T-cell (primary cell): Measurements from ENCODE around the gene MFSD11. TPM values are rescaled to one million over a fixed set of nuclear protein-coding genes. Genes with fewer than 3 reads are reported as not detected.

ENCODE experiments used
- ATAC-seq, 4 experiments: fragments of 200-7000 bp in 3 of 4; fragments of 150-1000 bp in 1 of 4; cut with Tn5 transposase; replicated peaks in 1 of 4; 1 replicate in 3 of 4; 2 replicates in 1 of 4; pipeline ENCODE4 v1.10.0; 2021; ENCODE audit warnings: moderate library complexity in 3 of 4, mild to moderate bottlenecking in 2 of 4, moderate number of reproducible peaks in 1 of 4
- CTCF ChIA-PET, 2 donors: fragments of 300-600 bp; sonication (Branson Sonifier 250); formaldehyde crosslinking; loops; one replicate each; lab custom pipeline; 2022; ENCODE audit warnings: antibody characterized with exemption in 2 of 2; lab: Charles Lee
- POLR2A ChIA-PET, 2 donors: fragments of 300-600 bp; sonication (Branson Sonifier 250); formaldehyde crosslinking; loops; one replicate each; lab custom pipeline; 2022; ENCODE audit warnings: antibody characterized with exemption in 2 of 2; lab: Charles Lee
- DNase-seq, 35 experiments: peaks; one replicate each; pipeline versions ENCODE4 v3.0.0 to v3.0.0-alpha.2; 2013 to 2023
- H3K27ac ChIP-seq: one replicate; pipeline ENCODE4 v1.5.1; 2013; ENCODE audit warnings: low read length
- H3K27me3 ChIP-seq, 2 experiments: replicated peaks in 1 of 2; 1 replicate in 1 of 2; 2 replicates in 1 of 2; pipeline versions ENCODE4 v1.6.1 to v1.7.0; 2013; ENCODE audit warnings: low read length in 1 of 2, mixed read lengths in 1 of 2; ENCODE audit not compliant: control insufficient read depth in 2 of 2, insufficient read depth in 2 of 2; ENCODE audit errors: extremely low read depth in 1 of 2
- H3K36me3 ChIP-seq, 2 donors: 1 replicate in 1 of 2; 2 replicates in 1 of 2; pipeline versions ENCODE4 v1.6.1 to v1.7.0; 2013; ENCODE audit warnings: low read length in 1 of 2; ENCODE audit not compliant: control insufficient read depth in 2 of 2, insufficient read depth in 1 of 2; ENCODE audit errors: extremely low read depth in 1 of 2
- H3K4me1 ChIP-seq, 2 experiments: 1 replicate in 1 of 2; 2 replicates in 1 of 2; pipeline versions ENCODE4 v1.6.1 to v1.7.0; 2013; ENCODE audit warnings: low read length in 2 of 2, mixed read lengths in 1 of 2; ENCODE audit not compliant: insufficient read depth in 2 of 2, control insufficient read depth in 1 of 2; ENCODE audit errors: extremely low read depth in 1 of 2
- H3K4me3 ChIP-seq, 2 donors: 1 replicate in 1 of 2; 2 replicates in 1 of 2; pipeline versions ENCODE4 v1.5.1 to v1.7.0; 2013; ENCODE audit warnings: mild to moderate bottlenecking in 2 of 2, low read length in 1 of 2, moderate library complexity in 1 of 2; ENCODE audit not compliant: control insufficient read depth in 1 of 2; ENCODE audit errors: extremely low read depth in 1 of 2
- H3K9me3 ChIP-seq: 2 replicates; pipeline ENCODE4 v1.7.0; 2013
- H3K27ac Mint-ChIP-seq, 2 donors: one replicate each; pipeline ENCODE4 v1.8.0; 2020 to 2021; ENCODE audit warnings: mild to moderate bottlenecking in 2 of 2, mixed read lengths in 2 of 2
- H3K27me3 Mint-ChIP-seq, 2 donors: one replicate each; pipeline ENCODE4 v1.8.0; 2021 to 2022; ENCODE audit warnings: mixed read lengths in 2 of 2
- H3K36me3 Mint-ChIP-seq: one replicate; pipeline ENCODE4 v1.8.0; 2021; ENCODE audit warnings: mixed read lengths
- H3K4me1 Mint-ChIP-seq, 3 donors: one replicate each; pipeline ENCODE4 v1.8.0; 2020 to 2022; ENCODE audit warnings: mixed read lengths in 3 of 3, mild to moderate bottlenecking in 1 of 3
- H3K4me3 Mint-ChIP-seq, 3 donors: one replicate each; pipeline ENCODE4 v1.8.0; 2020 to 2022; ENCODE audit warnings: mild to moderate bottlenecking in 3 of 3, mixed read lengths in 3 of 3, moderate library complexity in 3 of 3
- H3K9me3 Mint-ChIP-seq, 3 donors: one replicate each; pipeline ENCODE4 v1.8.0; 2020 to 2022; ENCODE audit warnings: mixed read lengths in 3 of 3
- WGBS: methylation state at CpG from one replicate; pipeline ENCODE4 v1.1.5; 2013; ENCODE audit warnings: missing lambda C conversion rate; ENCODE audit not compliant: insufficient coverage; 5-methylcytosine and 5-hydroxymethylcytosine counted together
- total RNA-seq, 35 experiments: library from RNA in 6 of 35; stranded (reverse) in 6 of 35; fragments of 120-200 nt in 1 of 35; gene quantifications; one replicate each; pipeline versions ENCODE4 v1.2.1 to v1.2.4 and lab custom pipeline; 2013 to 2026

MFSD11 gene
- total RNA-seq, 5 donors from 2014 or later (not counting 1 experiment from before 2014, with no cell fraction given): 30.5 to 41.5 (median 34.6) TPM

GRCh38 chr17:76748657-76749056 is 10.7 kb downstream of the MFSD11 start:
- Histone ChIP-seq H3K4me1 (peaks cover 6 to 29% of the 10 kb centered on the region in 2 experiments), H3K9me3 (no peaks in the 10 kb centered on the region), H3K27ac (no peak overlapping the region), H3K27me3 (no peaks in the 10 kb centered on the region), H3K36me3 (peaks cover 6 to 32% of the 10 kb centered on the region in 2 donors), H3K4me3 (no peak overlapping the region)
- no peak for ATAC-seq
- H3K4me1 Mint-ChIP-seq: peaks cover 20 to 29% (median 21%) of the 10 kb centered on the region in 3 donors
- H3K27ac Mint-ChIP-seq: no peak overlapping the region
- POLR2A ChIA-PET: interaction anchor here in 1 of 2 donors (0.6 kb wide), 1 partner anchor 11 kb away, joined by 4 read pairs; the partner anchor contains the start of gene MFSD11
- DNase-seq: no peak
- H3K9me3 Mint-ChIP-seq: no peaks in the 10 kb centered on the region
- H3K36me3 Mint-ChIP-seq: peaks cover 50% of the 10 kb centered on the region
- H3K4me3 Mint-ChIP-seq: no peak overlapping the region
- CTCF ChIA-PET: interaction anchor here in 1 of 2 donors (0.7 kb wide), 1 partner anchor 24 kb away, joined by 4 read pairs; no protein-coding TSS in a partner anchor
- no peaks in the 10 kb centered on the region for H3K27me3 Mint-ChIP-seq
- no CpG with 5 or more reads among the region's 1 CpG for WGBS

GRCh38 chr17:76751416-76751993 is 13.6 kb downstream of the MFSD11 start:
- POLR2A ChIA-PET: no interaction called here
- no peaks in the 10 kb centered on the region for H3K9me3 ChIP-seq
- Mint-ChIP-seq H3K4me1 (peaks cover 26 to 30% (median 27%) of the 10 kb centered on the region in 3 donors), H3K9me3 (no peaks in the 10 kb centered on the region), H3K4me3 (peak overlapping the region in 1 of 3 donors; percentile 94), H3K27ac (peak overlapping the region; percentile 98 to 99), H3K36me3 (peaks cover 26% of the 10 kb centered on the region), H3K27me3 (no peaks in the 10 kb centered on the region)
- CTCF ChIA-PET: no interaction called here
- WGBS: no CpG with 5 or more reads among the region's 3 CpGs
- H3K36me3 ChIP-seq: peaks cover 6% of the 10 kb centered on the region in 2 donors
- no peak overlapping the region for H3K4me3 ChIP-seq
- peaks cover 11 to 40% of the 10 kb centered on the region in 2 experiments for H3K4me1 ChIP-seq
- DNase-seq: no peak
- ATAC-seq: no peak
- H3K27ac ChIP-seq: peak overlapping the region; percentile 93
- no peaks in the 10 kb centered on the region for H3K27me3 ChIP-seq

- no peaks in the 10 kb centered on the region for H3K27me3 ChIP-seq
- no peaks in the 10 kb centered on the region for H3K9me3 ChIP-seq
- peaks cover 11 to 40% of the 10 kb centered on the region in 2 experiments for H3K4me1 ChIP-seq
- peak overlapping the region; percentile 98 to 99 for H3K27ac Mint-ChIP-seq
- H3K4me3 ChIP-seq: no peak overlapping the region
- H3K4me3 Mint-ChIP-seq: peak overlapping the region; percentile 64 to 94 (median 67)
- H3K27ac ChIP-seq: peak overlapping the region; percentile 93
- POLR2A ChIA-PET: no interaction called here
- 85% methylated on average over 2 of the region's 4 CpGs for WGBS
- ATAC-seq (peak; percentile 28 to 78 (median 64)), DNase-seq (peak in 3 of 35 experiments; percentile 30 to 79 (median 38))
- H3K36me3 ChIP-seq: peaks cover 1% of the 10 kb centered on the region in 2 donors
- H3K9me3 Mint-ChIP-seq: no peaks in the 10 kb centered on the region
- no peaks in the 10 kb centered on the region for H3K27me3 Mint-ChIP-seq
- CTCF ChIA-PET: interaction anchor here (0.5 to 0.7 kb wide), 5 partner anchors 17 to 237 kb away, joined by 3 to 12 read pairs (median 4); no protein-coding TSS in a partner anchor
- H3K36me3 Mint-ChIP-seq: peaks cover 23% of the 10 kb centered on the region
- peaks cover 26 to 28% (median 27%) of the 10 kb centered on the region in 3 donors for H3K4me1 Mint-ChIP-seq
Measured at GRCh38 chr17:76752006-76752405, 14.1 kb downstream of the MFSD11 start.

GRCh38 chr17:76753061-76753961 is 15.4 kb downstream of the MFSD11 start:
- H3K4me1 ChIP-seq: peaks cover 11 to 40% of the 10 kb centered on the region in 2 experiments
- peak overlapping the region; percentile 41 to 52 for H3K4me3 ChIP-seq
- DNase-seq (peak in 33 of 35 experiments; percentile 9 to 82 (median 41)), ATAC-seq (peak; percentile 87 to 92 (median 88))
- no peaks in the 10 kb centered on the region for H3K36me3 ChIP-seq
- Mint-ChIP-seq H3K9me3 (no peaks in the 10 kb centered on the region), H3K4me1 (peaks cover 26 to 30% (median 27%) of the 10 kb centered on the region in 3 donors), H3K36me3 (peaks cover 30% of the 10 kb centered on the region), H3K27ac (peak overlapping the region; percentile 98 to 99), H3K27me3 (no peaks in the 10 kb centered on the region), H3K4me3 (peak overlapping the region; percentile 87 to 94 (median 90))
- WGBS: 14% methylated on average over 6 of the region's 12 CpGs
- no peaks in the 10 kb centered on the region for H3K27me3 ChIP-seq
- ChIA-PET POLR2A (interaction anchor here (0.5 to 1.0 kb wide), 4 partner anchors 20 to 30 kb away, joined by 3 to 4 read pairs (median 3); no protein-coding TSS in a partner anchor), CTCF (interaction anchor here in 1 of 2 donors (0.6 kb wide), 3 partner anchors 210 to 546 kb away, joined by 3 read pairs; no protein-coding TSS in a partner anchor)
- no peaks in the 10 kb centered on the region for H3K9me3 ChIP-seq
- peak overlapping the region; percentile 93 for H3K27ac ChIP-seq

GRCh38 chr17:76755285-76755684 is 17.4 kb downstream of the MFSD11 start:
- ChIA-PET CTCF (no interaction called here), POLR2A (interaction anchor here in 1 of 2 donors (0.6 kb wide), 1 partner anchor 15 kb away, joined by 3 read pairs; no protein-coding TSS in a partner anchor)
- Mint-ChIP-seq H3K27ac (peak overlapping the region in 1 of 2 donors; percentile 52), H3K27me3 (no peaks in the 10 kb centered on the region), H3K36me3 (peaks cover 21% of the 10 kb centered on the region), H3K4me3 (no peak overlapping the region), H3K4me1 (peaks cover 26 to 27% (median 26%) of the 10 kb centered on the region in 3 donors), H3K9me3 (no peaks in the 10 kb centered on the region)
- no peak overlapping the region for H3K27ac ChIP-seq
- H3K9me3 ChIP-seq: no peaks in the 10 kb centered on the region
- no peak for DNase-seq
- WGBS: 100% methylated on average over 1 of the region's 2 CpGs
- H3K27me3 ChIP-seq: no peaks in the 10 kb centered on the region
- H3K4me1 ChIP-seq: peaks cover 11 to 40% of the 10 kb centered on the region in 2 experiments
- no peaks in the 10 kb centered on the region for H3K36me3 ChIP-seq
- ATAC-seq: no peak
- H3K4me3 ChIP-seq: no peak overlapping the region

- no peak for DNase-seq
- Mint-ChIP-seq H3K27me3 (no peaks in the 10 kb centered on the region), H3K9me3 (no peaks in the 10 kb centered on the region), H3K4me3 (no peak overlapping the region), H3K27ac (no peak overlapping the region), H3K4me1 (peaks cover 20 to 21% (median 20%) of the 10 kb centered on the region in 3 donors), H3K36me3 (peaks cover 20% of the 10 kb centered on the region)
- Histone ChIP-seq H3K9me3 (no peaks in the 10 kb centered on the region), H3K4me3 (no peak overlapping the region), H3K27me3 (no peaks in the 10 kb centered on the region), H3K36me3 (no peaks in the 10 kb centered on the region), H3K4me1 (peaks cover 11 to 24% of the 10 kb centered on the region in 2 experiments), H3K27ac (no peak overlapping the region)
- WGBS: 94% methylated on average over 3 of the region's 5 CpGs
- ChIA-PET CTCF (no interaction called here), POLR2A (interaction anchor here in 1 of 2 donors (0.5 kb wide), 1 partner anchor 8 kb away, joined by 6 read pairs; no protein-coding TSS in a partner anchor)
- ATAC-seq: no peak
Measured at GRCh38 chr17:76757256-76757655, 19.3 kb downstream of the MFSD11 start.
